HG03565 (cell line): ENCODE measurements around the gene EYS.

ENCODE experiments used
- ATAC-seq: cut with Tn5 transposase; IDR thresholded peaks from one replicate; pipeline ENCODE4 v1.9.1; 2021; ENCODE audit warnings: mild to moderate bottlenecking, moderate library complexity; ENCODE audit not compliant: unreplicated experiment

Gene EYS

GRCh38 chr6:63671098-63671754, 2035.8 kb downstream of the EYS start:
- no peak for ATAC-seq
